DND-41 (cell line): Measurements from ENCODE around the gene MYLK4.

Experiments
- ATAC-seq: fragments of 200-7000 bp; cut with Tn5 transposase; 3 replicates; pipeline ENCODE4 v1.9.1; 2021; ENCODE audit warnings: low read depth; ENCODE audit not compliant: insufficient read depth
- DNase-seq: peaks from one replicate; pipeline ENCODE4 v3.0.0-alpha.2; 2020
- H2AFZ ChIP-seq: 2 replicates; pipeline ENCODE4 v1.6.0; 2012; ENCODE audit warnings: low read depth, low read length
- H3K27ac ChIP-seq: 2 replicates; pipeline ENCODE4 v1.5.1; 2012; ENCODE audit warnings: low read length, inconsistent platforms
- H3K27me3 ChIP-seq: fragments of 200-600 bp; sonication (generic); 2 replicates; pipeline ENCODE4 v1.6.0; 2012; ENCODE audit warnings: low read length, mild to moderate bottlenecking, inconsistent platforms; ENCODE audit not compliant: insufficient read depth, poor library complexity
- H3K36me3 ChIP-seq: 2 replicates; pipeline ENCODE4 v1.5.1; 2012; ENCODE audit warnings: low read length, inconsistent platforms; ENCODE audit not compliant: insufficient read depth
- H3K4me1 ChIP-seq: 2 replicates; pipeline ENCODE4 v1.5.1; 2012; ENCODE audit warnings: mild to moderate bottlenecking, low read length; ENCODE audit not compliant: insufficient read depth
- H3K4me2 ChIP-seq: 2 replicates; pipeline ENCODE4 v1.6.0; 2012; ENCODE audit warnings: mild to moderate bottlenecking, moderate library complexity, low read length, inconsistent platforms; ENCODE audit not compliant: insufficient read depth
- H3K4me3 ChIP-seq, 2 experiments: fragments of 200-600 bp in 1 of 2; shearing (Covaris generic) in 1 of 2; 2 replicates each; pipeline ENCODE4 v1.5.1; 2012 to 2016; ENCODE audit warnings: inconsistent platforms in 2 of 2, low read length in 2 of 2, mild to moderate bottlenecking in 2 of 2, low read depth in 1 of 2, moderate library complexity in 1 of 2
- H3K79me2 ChIP-seq: 2 replicates; pipeline ENCODE4 v1.6.0; 2012; ENCODE audit warnings: low read length, inconsistent platforms; ENCODE audit not compliant: insufficient read depth
- H3K9ac ChIP-seq: 2 replicates; pipeline ENCODE4 v1.6.0; 2012; ENCODE audit warnings: low read depth, mild to moderate bottlenecking, inconsistent platforms, low read length, moderate library complexity
- H3K9me3 ChIP-seq: 2 replicates; pipeline ENCODE4 v1.5.1; 2012; ENCODE audit warnings: low read length, moderate library complexity, mild to moderate bottlenecking, inconsistent platforms; ENCODE audit not compliant: insufficient read depth, severe bottlenecking
- H4K20me1 ChIP-seq: 2 replicates; pipeline ENCODE4 v1.6.0; 2012; ENCODE audit warnings: low read length; ENCODE audit not compliant: insufficient read depth
- CTCF ChIP-seq: IDR thresholded peaks from 2 replicates; pipeline ENCODE4 v1.5.1; 2012; ENCODE audit warnings: borderline replicate concordance, low read length, moderate library complexity, mild to moderate bottlenecking; ENCODE audit not compliant: poor library complexity, severe bottlenecking; ENCODE audit errors: extremely low read depth
- EZH2 ChIP-seq: IDR thresholded peaks from 3 replicates; pipeline ENCODE4 v1.6.1; 2012; ENCODE audit warnings: borderline replicate concordance, low read depth, mild to moderate bottlenecking, moderate library complexity, low read length, inconsistent platforms; ENCODE audit not compliant: severe bottlenecking

MYLK4 gene

GRCh38 chr6:2658788-2659187, 91.9 kb downstream of the MYLK4 start:
- Histone ChIP-seq H2AFZ (no peak overlapping the region), H3K4me1 (no peaks in the 10 kb centered on the region), H3K36me3 (no peaks in the 10 kb centered on the region), H3K27ac (no peak overlapping the region), H3K9me3 (no peaks in the 10 kb centered on the region), H3K27me3 (peaks cover 8% of the 10 kb centered on the region), H3K9ac (no peak overlapping the region), H4K20me1 (no peaks in the 10 kb centered on the region), H3K4me3 (no peak overlapping the region), H3K79me2 (no peaks in the 10 kb centered on the region), H3K4me2 (no peak overlapping the region)
- TF ChIP-seq CTCF (no peak), EZH2 (no peak)
- no peak for DNase-seq
- no peak for ATAC-seq

GRCh38 chr6:2656460-2657079, 94.2 kb downstream of the MYLK4 start:
- Histone ChIP-seq H3K79me2 (no peaks in the 10 kb centered on the region), H3K27ac (no peak overlapping the region), H3K4me3 (no peak overlapping the region), H2AFZ (no peak overlapping the region), H4K20me1 (no peaks in the 10 kb centered on the region), H3K36me3 (no peaks in the 10 kb centered on the region), H3K4me1 (no peaks in the 10 kb centered on the region), H3K9me3 (no peaks in the 10 kb centered on the region), H3K4me2 (no peak overlapping the region), H3K9ac (no peak overlapping the region), H3K27me3 (peaks cover 8% of the 10 kb centered on the region)
- no peak for TF ChIP-seq EZH2
- no peak for TF ChIP-seq CTCF
- DNase-seq (no peak), ATAC-seq (no peak)

GRCh38 chr6:2655844-2656433, 94.8 kb downstream of the MYLK4 start:
- no peaks in the 10 kb centered on the region for H3K4me1 ChIP-seq
- DNase-seq (no peak), ATAC-seq (no peak)
- peaks cover 8% of the 10 kb centered on the region for H3K27me3 ChIP-seq
- no peak overlapping the region for H3K4me3 ChIP-seq
- H3K79me2 ChIP-seq: no peaks in the 10 kb centered on the region
- H3K36me3 ChIP-seq: no peaks in the 10 kb centered on the region
- TF ChIP-seq EZH2: no peak
- TF ChIP-seq CTCF: no peak
- no peak overlapping the region for H3K4me2 ChIP-seq
- no peak overlapping the region for H2AFZ ChIP-seq
- H3K9ac ChIP-seq: no peak overlapping the region
- H3K9me3 ChIP-seq: no peaks in the 10 kb centered on the region
- H4K20me1 ChIP-seq: no peaks in the 10 kb centered on the region
- H3K27ac ChIP-seq: no peak overlapping the region
